Endothelial cell of umbilical vein (primary cell): ENCODE data around the gene SYNGR1. TPM values are rescaled to one million over a fixed set of nuclear protein-coding genes. Genes with fewer than 3 reads are reported as not detected.

ENCODE experiments used
- BruUV-seq: library from RNA; stranded (reverse); fragments of 400-500 nt; replicated peaks from 2 replicates; lab custom pipeline; 2021; lab: Mats Ljungman, UMichigan
- CTCF ChIA-PET: fragments of 300-600, 350-600 bp; sonication (Branson Sonifier 250); formaldehyde crosslinking; loops from one replicate; lab custom pipeline; 2021; ENCODE audit warnings: antibody characterized with exemption, inconsistent platforms; lab: Charles Lee
- POLR2A ChIA-PET: fragments of 300-600, 350-600 bp; sonication (Branson Sonifier 250); formaldehyde crosslinking; loops from one replicate; lab custom pipeline; 2021; ENCODE audit warnings: antibody characterized with exemption, inconsistent platforms; lab: Charles Lee
- DNase-seq: peaks from one replicate; pipeline ENCODE4 v3.0.0-alpha.2; 2011; ENCODE audit warnings: low read depth, low spot score
- FAIRE-seq: peaks from 2 replicates; lab custom pipeline; 2011; peaks lifted over from hg19 to GRCh38; lab: Jason Lieb, UNC
- H2AFZ ChIP-seq: 2 replicates; pipeline ENCODE4 v1.6.0; 2012; ENCODE audit warnings: low read depth, low read length, control low read depth, inconsistent platforms
- H3K27ac ChIP-seq: 2 replicates; pipeline ENCODE4 v1.5.1; 2011; ENCODE audit warnings: low read depth, mild to moderate bottlenecking, control low read depth, low read length, moderate library complexity; ENCODE audit not compliant: insufficient read depth
- H3K27me3 ChIP-seq, 2 experiments: 2 replicates each; pipeline versions ENCODE4 v1.6.0 to v1.6.1; 2011; ENCODE audit warnings: low read length in 2 of 2, mixed read lengths in 1 of 2; ENCODE audit not compliant: control insufficient read depth in 2 of 2, insufficient read depth in 2 of 2
- H3K36me3 ChIP-seq, 2 experiments: 2 replicates in 1 of 2; 3 replicates in 1 of 2; pipeline ENCODE4 v1.5.1; 2011; ENCODE audit warnings: low read length in 2 of 2, mild to moderate bottlenecking in 1 of 2, moderate library complexity in 1 of 2; ENCODE audit not compliant: control insufficient read depth in 2 of 2, insufficient read depth in 2 of 2; ENCODE audit errors: extremely low read depth in 1 of 2
- H3K4me1 ChIP-seq: 3 replicates; pipeline ENCODE4 v1.5.1; 2011; ENCODE audit warnings: mild to moderate bottlenecking, low read length; ENCODE audit not compliant: control insufficient read depth, insufficient read depth; ENCODE audit errors: extremely low read depth
- H3K4me2 ChIP-seq: 2 replicates; pipeline ENCODE4 v1.6.1; 2011; ENCODE audit warnings: low read length, control low read depth, mixed read lengths; ENCODE audit not compliant: insufficient read depth
- H3K4me3 ChIP-seq, 3 experiments: fragments of 200-600 bp in 1 of 3; sonication (generic), shearing (Covaris generic) in 1 of 3; replicated peaks in 1 of 3; 2 replicates each; pipeline ENCODE4 v1.5.1; 2011 to 2016; ENCODE audit warnings: control low read depth in 3 of 3, low read length in 3 of 3, mild to moderate bottlenecking in 2 of 3, inconsistent platforms in 1 of 3, low read depth in 1 of 3, moderate library complexity in 1 of 3; ENCODE audit not compliant: insufficient read depth in 1 of 3
- H3K79me2 ChIP-seq: 2 replicates; pipeline ENCODE4 v1.6.0; 2012; ENCODE audit warnings: low read length, inconsistent platforms; ENCODE audit not compliant: control insufficient read depth, insufficient read depth
- H3K9ac ChIP-seq: replicated peaks from 2 replicates; pipeline ENCODE3; 2011; ENCODE audit warnings: low read length, control low read depth; ENCODE audit not compliant: insufficient read depth; ENCODE audit errors: extremely low read depth
- H3K9me1 ChIP-seq: replicated peaks from 3 replicates; pipeline ENCODE4 v1.6.0; 2011; ENCODE audit warnings: mild to moderate bottlenecking, low read length; ENCODE audit not compliant: control insufficient read depth, insufficient read depth; ENCODE audit errors: extremely low read depth
- H3K9me3 ChIP-seq: replicated peaks from 2 replicates; pipeline ENCODE4 v1.5.1; 2012; ENCODE audit warnings: low read length, inconsistent platforms; ENCODE audit not compliant: control insufficient read depth, insufficient read depth
- H4K20me1 ChIP-seq: replicated peaks from 2 replicates; pipeline ENCODE3; 2011; ENCODE audit warnings: mild to moderate bottlenecking, low read length; ENCODE audit not compliant: control insufficient read depth, insufficient read depth; ENCODE audit errors: extremely low read depth
- CTCF ChIP-seq, 2 donors: IDR thresholded peaks; 1 replicate in 1 of 2; 2 replicates in 1 of 2; pipeline ENCODE4 v1.5.1; 2011; ENCODE audit warnings: low read length in 2 of 2, mild to moderate bottlenecking in 2 of 2, moderate library complexity in 2 of 2, control low read depth in 1 of 2, inconsistent platforms in 1 of 2, low read depth in 1 of 2; ENCODE audit not compliant: insufficient read depth in 1 of 2; ENCODE audit errors: extremely low read depth in 1 of 2
- EZH2 ChIP-seq: IDR thresholded peaks from 2 replicates; pipeline ENCODE4 v1.6.1; 2012; ENCODE audit warnings: borderline replicate concordance, low read depth, mild to moderate bottlenecking, moderate library complexity, low read length, inconsistent platforms; ENCODE audit not compliant: severe bottlenecking
- FOS ChIP-seq: IDR thresholded peaks from 2 replicates; pipeline ENCODE4 v1.6.1; 2011; ENCODE audit warnings: mild to moderate bottlenecking, low read length, moderate library complexity, borderline replicate concordance; ENCODE audit not compliant: insufficient read depth
- GATA2 ChIP-seq: IDR thresholded peaks from 2 replicates; pipeline ENCODE4 v1.7.0; 2011; ENCODE audit warnings: low read depth, mild to moderate bottlenecking, moderate library complexity, mixed read lengths, low read length; ENCODE audit not compliant: insufficient read length, insufficient read depth
- JUN ChIP-seq: IDR thresholded peaks from 2 replicates; pipeline ENCODE4 v1.6.1; 2011; ENCODE audit warnings: borderline replicate concordance, low read depth; ENCODE audit not compliant: insufficient read length, insufficient read depth
- MAX ChIP-seq: IDR thresholded peaks from 2 replicates; pipeline ENCODE4 v1.6.1; 2011; ENCODE audit not compliant: insufficient read depth, insufficient read length
- MYC ChIP-seq: IDR thresholded peaks from one replicate; pipeline ENCODE4 v1.6.1; 2011; ENCODE audit warnings: mild to moderate bottlenecking, low read depth, low read length
- POLR2A ChIP-seq: IDR thresholded peaks from 2 replicates; pipeline ENCODE4 v1.6.1; 2012; ENCODE audit warnings: low read depth, mild to moderate bottlenecking, control low read depth, low read length
- POLR2AphosphoS5 ChIP-seq: IDR thresholded peaks from 2 replicates; pipeline ENCODE4 v1.6.1; 2012; ENCODE audit warnings: low read depth, mild to moderate bottlenecking, control low read depth, low read length, moderate library complexity; ENCODE audit not compliant: insufficient read depth
- dilution Hi-C: fragments of 300-500 bp; cut with MboI; formaldehyde crosslinking; loops from one replicate; pipeline ENCODE4 v1.15.0; 2019; ENCODE audit warnings: low sequenced_read_pairs; ENCODE audit not compliant: extremely low pct_ligation_motif_present
- intact Hi-C: fragments of 100-400 bp; cut with micrococcal nuclease; formaldehyde crosslinking; loops from one replicate; pipeline ENCODE4 v1.10.0; 2022
- polyA plus RNA-seq, 4 experiments: library from polyadenylated mRNA; depleted of rRNA in 3 of 4; stranded (reverse) in 3 of 4; unstranded in 1 of 4; fragments of >200 nt; gene quantifications; 2 replicates each; pipeline versions ENCODE4 v1.2.1 to v1.2.3, GENCODE V29; 2011 to 2012; ENCODE audit warnings: missing spikeins in 1 of 4
- total RNA-seq: library from RNA; stranded (reverse); gene quantifications from 2 replicates; pipeline ENCODE4 v1.2.3, GENCODE V29; 2021

The SYNGR1 gene
- total and polyA plus RNA-seq, 2 donors (not counting 3 experiments of a cell fraction or from before 2014, with no cell fraction given) = 3.8 to 10.2 TPM

- DNase-seq = no peak
- Histone ChIP-seq H3K4me2 (no peak overlapping the region), H4K20me1 (no peaks in the 10 kb centered on the region), H3K9ac (no peak overlapping the region), H3K4me3 (no peak overlapping the region), H3K27ac (no peak overlapping the region), H3K9me3 (no peaks in the 10 kb centered on the region), H2AFZ (no peak overlapping the region), H3K36me3 (no peaks in the 10 kb centered on the region), H3K27me3 (no peaks in the 10 kb centered on the region), H3K79me2 (no peaks in the 10 kb centered on the region), H3K4me1 (peaks cover 10% of the 10 kb centered on the region), H3K9me1 (no peaks in the 10 kb centered on the region)
- no peak for FAIRE-seq
- ChIA-PET CTCF (interaction anchor here (2.9 kb wide), 1 partner anchor 10 kb away, joined by 10 read pairs; no protein-coding TSS in a partner anchor), POLR2A (interaction anchor here (0.6 to 1.1 kb wide), 2 partner anchors 57 to 58 kb away, joined by 3 read pairs; partner anchors contain the start of gene PDGFB)
- no peak for TF ChIP-seq FOS
- no peak for TF ChIP-seq JUN
- TF ChIP-seq GATA2 = no peak
- no peak for TF ChIP-seq MYC
- no peak for TF ChIP-seq CTCF (IDR thresholded peaks at IDR 0.05; ENCODE audit: extremely low read depth in 1 of 2, insufficient read depth in 1 of 2, low read depth in 1 of 2, low read length in 2 of 2)
- TF ChIP-seq MAX = no peak
- no peak for TF ChIP-seq POLR2AphosphoS5
- no peak for TF ChIP-seq EZH2
- no peak for TF ChIP-seq POLR2A
- dilution Hi-C loops = no loop called here
- BruUV-seq = no TSS peak
- intact Hi-C loops = no loop called here
Observed at GRCh38 chr22:39301926-39302325, 47.9 kb upstream of the SYNGR1 start.
